Heart left ventricle (tissue), 13 donors: ENCODE results near the gene RHOBTB1.

Experiments
- POLR2A ChIP-seq, 2 donors: fragments of 450-650 bp; IDR thresholded peaks; one replicate each; pipeline ENCODE4 v1.6.1; 2017; ENCODE audit warnings: antibody characterized with exemption in 2 of 2, mild to moderate bottlenecking in 2 of 2, moderate library complexity in 2 of 2
- TF ChIP-seq, protein P1 (sequence below), 12 donors: fragments of 200-600 bp; sonication (generic) in 4 of 12; IDR thresholded peaks; one replicate each; pipeline versions ENCODE4 v1.5.0 to v1.8.0; 2018 to 2022; ENCODE audit warnings: antibody characterized with exemption in 12 of 12, mild to moderate bottlenecking in 5 of 12
- donor health status: ischemic (EF 13 %, LVEDD 7.1; RV severe dilation, severe dysfunction).
- donor health status: DM: no; HTN: yes; CAD: no.
- donor health status: DM: no; HTN: no; CAD: no.
- donor health status: ischemic (EF 25% LVEDD 6.9; RV normal size, moderate dysfunction).
- donor health status: ischemic (EF 25% LVEDD 5.7; RV mildly dilated, moderate dysfunction).
- donor health status: ischemic (EF 35%, LVEDD 5.7; RV mildly dilated, moderate dysfunction).
- donor health status: nonischemic (EF 11% LVEDD 7.7; RV severe dilation, severe dysfunction).
- donor health status: DM: yes; HTN: yes; CAD: no.
- donor health status: PGD.
- donor health status: ischemic (EF 29% LVEDD 5.4; RV normal size, mild dysfunction).
- donor health status: nonischemic (EF 23%, LVEDD 6.1; RV moderate dilation, normal function).

DNA sequence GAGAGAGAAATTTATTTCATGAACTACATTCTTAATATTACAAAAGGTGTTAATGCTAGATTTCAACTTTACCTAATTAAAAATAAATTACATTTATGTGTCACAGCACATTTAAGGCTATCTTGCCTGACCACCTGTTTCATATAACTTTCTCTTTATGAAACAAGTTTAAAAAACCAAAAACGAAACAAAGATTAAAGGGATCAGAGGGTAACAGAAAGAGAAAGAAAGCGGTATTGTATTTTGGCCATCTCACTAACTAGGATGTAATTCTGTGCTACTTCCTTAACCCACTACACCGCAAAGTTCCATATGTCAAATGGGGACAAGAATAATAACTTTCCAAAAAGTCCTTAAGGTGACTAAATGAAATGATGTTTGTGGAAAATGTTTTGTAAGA, 6.3 kb upstream of the RHOBTB1 start:
- TF ChIP-seq, protein P1, sequence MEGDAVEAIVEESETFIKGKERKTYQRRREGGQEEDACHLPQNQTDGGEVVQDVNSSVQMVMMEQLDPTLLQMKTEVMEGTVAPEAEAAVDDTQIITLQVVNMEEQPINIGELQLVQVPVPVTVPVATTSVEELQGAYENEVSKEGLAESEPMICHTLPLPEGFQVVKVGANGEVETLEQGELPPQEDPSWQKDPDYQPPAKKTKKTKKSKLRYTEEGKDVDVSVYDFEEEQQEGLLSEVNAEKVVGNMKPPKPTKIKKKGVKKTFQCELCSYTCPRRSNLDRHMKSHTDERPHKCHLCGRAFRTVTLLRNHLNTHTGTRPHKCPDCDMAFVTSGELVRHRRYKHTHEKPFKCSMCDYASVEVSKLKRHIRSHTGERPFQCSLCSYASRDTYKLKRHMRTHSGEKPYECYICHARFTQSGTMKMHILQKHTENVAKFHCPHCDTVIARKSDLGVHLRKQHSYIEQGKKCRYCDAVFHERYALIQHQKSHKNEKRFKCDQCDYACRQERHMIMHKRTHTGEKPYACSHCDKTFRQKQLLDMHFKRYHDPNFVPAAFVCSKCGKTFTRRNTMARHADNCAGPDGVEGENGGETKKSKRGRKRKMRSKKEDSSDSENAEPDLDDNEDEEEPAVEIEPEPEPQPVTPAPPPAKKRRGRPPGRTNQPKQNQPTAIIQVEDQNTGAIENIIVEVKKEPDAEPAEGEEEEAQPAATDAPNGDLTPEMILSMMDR (IDR thresholded peaks at IDR 0.05) = no peak
- no peak for TF ChIP-seq POLR2A (IDR thresholded peaks at IDR 0.05)
